Daoy (cell line): ENCODE measurements around the gene DDX39B. TPM values are rescaled to one million over a fixed set of nuclear protein-coding genes. Genes with fewer than 3 reads are reported as not detected.

ENCODE experiments used
- DNase-seq: peaks from one replicate; pipeline ENCODE4 v3.0.0-alpha.2; 2015; ENCODE audit warnings: low read depth
- total RNA-seq: library from RNA; depleted of rRNA; stranded (reverse); fragments of >200 nt; shearing (Covaris generic); gene quantifications from 2 replicates; pipeline ENCODE4 v1.2.3, GENCODE V29; 2014

DDX39B gene
- total RNA-seq, 1 experiment from 2014 or later, result 762 TPM

- DNase-seq, result no peak
Observed at GRCh38 chr6:31575952-31576685, 34.3 kb upstream of the DDX39B start.

- peak; percentile 63 for DNase-seq
Observed at GRCh38 chr6:31575335-31575901, 33.6 kb upstream of the DDX39B start, which contains the start of gene TNF. Gene TNF, plus strand, starts transcription at chr6:31575565. Its CDS starts 177 bp downstream, at chr6:31575742.

- DNase-seq, result no peak
Observed at GRCh38 chr6:31574106-31575061, 32.6 kb upstream of the DDX39B start.

- DNase-seq, result no peak
Observed at GRCh38 chr6:31573239-31574105, 31.7 kb upstream of the DDX39B start.

GRCh38 chr6:31572041-31572911, 30.5 kb upstream of the DDX39B start, which contains the start of gene LTA:
Gene LTA, plus strand, starts transcription at chr6:31572289. Its CDS starts 454 bp downstream, at chr6:31572743.
- DNase-seq, result no peak

- DNase-seq, result no peak
Observed at GRCh38 chr6:31569861-31570536, 28.2 kb upstream of the DDX39B start.

- no peak for DNase-seq
Observed at GRCh38 chr6:31568537-31568961, 26.7 kb upstream of the DDX39B start.

- DNase-seq, result no peak
Observed at GRCh38 chr6:31567531-31568370, 25.9 kb upstream of the DDX39B start.

- DNase-seq, result no peak
Observed at GRCh38 chr6:31560697-31561058, 18.9 kb upstream of the DDX39B start.

- peak; percentile 93 for DNase-seq
Observed at GRCh38 chr6:31559958-31560696, 18.3 kb upstream of the DDX39B start.

GRCh38 chr6:31559606-31559957, 17.8 kb upstream of the DDX39B start:
- no peak for DNase-seq

GRCh38 chr6:31558631-31559500, 17.1 kb upstream of the DDX39B start:
- DNase-seq, result peak; percentile 60

- no peak for DNase-seq
Observed at GRCh38 chr6:31558318-31558625, 16.5 kb upstream of the DDX39B start.

GRCh38 chr6:31557443-31558317, 15.9 kb upstream of the DDX39B start:
- DNase-seq, result no peak

GRCh38 chr6:31556307-31556706, 14.5 kb upstream of the DDX39B start:
- DNase-seq, result no peak

- DNase-seq, result peak; percentile 76
Observed at GRCh38 chr6:31551371-31551770, 9.6 kb upstream of the DDX39B start.
